Spleen (tissue), 11 donors: ENCODE data around the gene SFXN5. TPM values are rescaled to one million over a fixed set of nuclear protein-coding genes. Genes with fewer than 3 reads are reported as not detected.
A peak's percentile ranks its signal among the peaks of the same experiment; 100 is the strongest.

Experiments
- DNase-seq: peaks from one replicate; pipeline ENCODE4 v3.0.0-alpha.2; 2020
- H3K27ac ChIP-seq, 8 donors: fragments of 200-600 bp; sonication (generic) in 7 of 8; 1 replicate in 4 of 8; 2 replicates in 4 of 8; pipeline versions ENCODE4 v1.5.0 to v1.8.0; 2016 to 2021; ENCODE audit warnings: inconsistent platforms in 4 of 8, mild to moderate bottlenecking in 4 of 8, moderate library complexity in 1 of 8
- H3K27me3 ChIP-seq, 7 donors: fragments of 200-600 bp; sonication (generic) in 6 of 7; replicated peaks in 1 of 7; 1 replicate in 4 of 7; 2 replicates in 3 of 7; pipeline versions ENCODE4 v1.5.0 to v1.8.0; 2016 to 2021; ENCODE audit warnings: inconsistent platforms in 3 of 7, mild to moderate bottlenecking in 1 of 7
- H3K36me3 ChIP-seq, 6 donors: fragments of 200-600 bp; sonication (generic) in 5 of 6; 1 replicate in 4 of 6; 2 replicates in 2 of 6; pipeline versions ENCODE4 v1.5.0 to v1.8.0; 2016 to 2021; ENCODE audit warnings: inconsistent platforms in 2 of 6
- H3K4me1 ChIP-seq, 6 donors: fragments of 200-600 bp; sonication (generic) in 5 of 6; 1 replicate in 3 of 6; 2 replicates in 3 of 6; pipeline versions ENCODE4 v1.5.0 to v1.8.0; 2016 to 2021; ENCODE audit warnings: inconsistent platforms in 3 of 6
- H3K4me3 ChIP-seq, 8 donors: fragments of 200-600 bp; sonication (generic) in 7 of 8; 1 replicate in 4 of 8; 2 replicates in 4 of 8; pipeline versions ENCODE4 v1.5.0 to v1.8.0; 2016 to 2021; ENCODE audit warnings: inconsistent platforms in 4 of 8, mild to moderate bottlenecking in 4 of 8, moderate library complexity in 2 of 8
- H3K9me3 ChIP-seq, 8 donors: fragments of 200-600 bp; sonication (generic) in 7 of 8; 1 replicate in 4 of 8; 2 replicates in 4 of 8; pipeline versions ENCODE4 v1.5.0 to v1.8.0; 2016 to 2021; ENCODE audit warnings: inconsistent platforms in 4 of 8
- POLR2A ChIP-seq, 3 donors: fragments of 450-650 bp; IDR thresholded peaks; one replicate each; pipeline ENCODE4 v1.5.1; 2017; ENCODE audit warnings: antibody characterized with exemption in 3 of 3, mild to moderate bottlenecking in 1 of 3
- POLR2AphosphoS5 ChIP-seq, 3 donors: sonication (generic); formaldehyde crosslinking; IDR thresholded peaks; one replicate each; pipeline ENCODE4 v1.5.1; 2017; ENCODE audit warnings: antibody characterized with exemption in 3 of 3
- WGBS, 5 donors: extraction: QIAGEN DNeasy Blood & Tissue Kit in 3 of 5; methylation state at CpG; one replicate each; pipeline versions ENCODE4 v1.1.5 to v1.1.7; 2013 to 2018; 5-methylcytosine and 5-hydroxymethylcytosine counted together
- intact Hi-C: fragments of 100-400 bp; cut with DNase I; formaldehyde crosslinking; loops from one replicate; pipeline ENCODE4 v1.15.0; 2023; ENCODE audit warnings: low total_unique reads
- polyA plus RNA-seq, 3 donors: library from polyadenylated mRNA; stranded (reverse); fragments of 200-250 nt; gene quantifications; one replicate each; pipeline ENCODE4 v1.2.1, GENCODE V29; 2013
- total RNA-seq, 7 donors: library from RNA; depleted of rRNA in 3 of 7; stranded (reverse); fragments of >200 nt in 3 of 7; fragmentation: NEBNext Ultra II Directional in 4 of 7; extraction: Animal tissue kit (Norgen Biotek cat#: 25700) in 4 of 7; gene quantifications; one replicate each; pipeline versions ENCODE4 v1.1.0 to v1.2.1, GENCODE V29; 2016 to 2021
- TF ChIP-seq, protein P1 (sequence below), 11 experiments: fragments of 200-600 bp in 7 of 11; fragments of 450-650 bp in 4 of 11; sonication (generic) in 4 of 11; IDR thresholded peaks in 8 of 11; conservative IDR thresholded peaks in 3 of 11; 1 replicate in 7 of 11; 2 replicates in 4 of 11; pipeline versions ENCODE4 v1.4.0 to v1.8.0; 2016 to 2021; ENCODE audit warnings: antibody characterized with exemption in 11 of 11, inconsistent platforms in 4 of 11, mild to moderate bottlenecking in 1 of 11
- donor health status: healthy with polysubstance abuse.
- donor health status: DM: no; HTN: no; CAD: no; lungs with moderate emphysema.
- donor health status: DM: no; HTN: no; CAD: no.
- donor health status: Bipolar disorder and iron deficiency.
- donor health status: healthy.
- donor health status: DM: no; HTN: no; CAD: no.
- donor health status: DM: yes; HTN: yes; CAD: no.

SFXN5 gene
- total and polyA plus RNA-seq, 10 donors = 2.6 to 41.4 (median 22.9) TPM

DNA sequence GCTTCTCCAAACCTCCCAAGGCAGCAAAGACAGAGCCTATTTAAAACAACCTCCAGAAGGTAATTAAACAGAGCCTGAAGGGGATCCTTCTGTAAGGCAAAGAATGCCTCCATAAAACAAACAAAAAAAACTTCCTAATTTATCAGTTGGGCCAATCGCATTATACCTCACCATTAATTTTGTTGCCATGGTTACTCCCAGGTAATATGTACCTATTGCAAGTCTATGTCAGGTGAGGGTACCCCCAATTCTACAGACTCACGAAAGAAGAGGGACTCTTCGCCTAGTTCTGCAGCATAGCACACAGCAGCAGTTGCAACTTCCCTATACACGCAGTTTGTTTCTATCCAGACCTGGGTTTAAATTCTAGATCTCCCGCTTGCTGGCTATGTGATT is 38.8 kb downstream of the SFXN5 start:
- H3K4me3 ChIP-seq = no peak overlapping the region
- peak overlapping the region in 5 of 8 donors; percentile 64 to 85 (median 82) for H3K27ac ChIP-seq
- H3K36me3 ChIP-seq = peaks cover 0 to 40% (median 0%) of the 10 kb centered on the region in 6 donors
- no peak for TF ChIP-seq POLR2AphosphoS5 (IDR thresholded peaks at IDR 0.05)
- 74 to 88% (median 82%) methylated on average over 5 of the region's 5 CpGs for WGBS, 5 donors
- H3K27me3 ChIP-seq = no peaks in the 10 kb centered on the region
- intact Hi-C loops = no loop called here
- DNase-seq = no peak
- H3K4me1 ChIP-seq = peaks cover 0 to 61% (median 0%) of the 10 kb centered on the region in 6 donors
- no peaks in the 10 kb centered on the region for H3K9me3 ChIP-seq

DNA sequence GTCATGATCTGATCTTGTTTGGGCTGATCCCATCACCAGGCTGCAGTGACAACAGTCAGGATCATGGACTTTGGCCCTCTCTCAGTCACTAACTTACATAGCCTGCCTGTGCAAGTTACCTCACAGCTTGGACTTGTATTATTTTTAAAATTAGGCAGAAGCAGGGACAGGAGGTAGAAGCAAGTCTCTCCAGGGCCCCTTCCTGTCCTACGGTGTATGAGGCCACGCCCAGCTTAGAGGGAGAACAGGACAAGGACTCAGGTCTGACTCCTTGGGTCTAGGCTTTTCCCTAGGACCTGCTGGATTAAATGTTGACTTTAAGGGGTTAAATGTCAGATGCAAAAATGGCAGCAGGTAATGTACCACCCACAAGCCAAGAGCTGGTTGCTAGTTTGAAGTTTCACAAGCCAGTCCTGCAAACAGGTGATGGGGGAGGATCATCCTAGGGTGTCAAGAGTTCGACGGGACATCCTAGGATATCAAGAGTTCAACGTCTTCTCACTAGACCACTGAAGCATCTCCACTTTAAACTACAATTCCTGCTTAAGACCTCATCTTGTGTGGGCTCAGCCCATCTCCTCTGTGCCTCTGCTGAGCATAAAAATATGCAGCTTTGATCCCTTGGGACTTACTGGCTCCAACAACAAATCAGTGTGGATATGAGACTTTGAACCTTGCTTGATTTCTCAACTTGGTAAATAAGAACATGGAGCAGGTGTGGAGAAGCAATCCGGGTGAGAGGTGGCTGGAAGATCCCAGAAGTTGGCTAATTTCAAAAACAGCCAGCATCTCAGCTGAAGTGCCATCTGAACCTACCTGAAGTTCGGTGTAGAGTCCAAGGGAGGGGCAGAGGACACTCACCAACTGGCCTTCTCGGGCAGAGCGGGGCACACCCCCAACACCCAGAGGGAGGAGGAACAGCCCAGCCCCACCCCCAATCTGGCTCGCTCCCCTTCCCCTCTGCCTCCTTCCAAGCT is 39.5 kb downstream of the SFXN5 start:
- intact Hi-C loops = no loop called here
- no peak for DNase-seq

GRCh38 chr2:73031095-73031678 is 40.3 kb downstream of the SFXN5 start:
- H3K36me3 ChIP-seq = peaks cover 0 to 33% (median 0%) of the 10 kb centered on the region in 6 donors
- no peaks in the 10 kb centered on the region for H3K9me3 ChIP-seq
- no peak overlapping the region for H3K4me3 ChIP-seq
- no peak for DNase-seq
- intact Hi-C loops = no loop called here
- TF ChIP-seq POLR2A (IDR thresholded peaks at IDR 0.05) = no peak
- TF ChIP-seq, protein P1, sequence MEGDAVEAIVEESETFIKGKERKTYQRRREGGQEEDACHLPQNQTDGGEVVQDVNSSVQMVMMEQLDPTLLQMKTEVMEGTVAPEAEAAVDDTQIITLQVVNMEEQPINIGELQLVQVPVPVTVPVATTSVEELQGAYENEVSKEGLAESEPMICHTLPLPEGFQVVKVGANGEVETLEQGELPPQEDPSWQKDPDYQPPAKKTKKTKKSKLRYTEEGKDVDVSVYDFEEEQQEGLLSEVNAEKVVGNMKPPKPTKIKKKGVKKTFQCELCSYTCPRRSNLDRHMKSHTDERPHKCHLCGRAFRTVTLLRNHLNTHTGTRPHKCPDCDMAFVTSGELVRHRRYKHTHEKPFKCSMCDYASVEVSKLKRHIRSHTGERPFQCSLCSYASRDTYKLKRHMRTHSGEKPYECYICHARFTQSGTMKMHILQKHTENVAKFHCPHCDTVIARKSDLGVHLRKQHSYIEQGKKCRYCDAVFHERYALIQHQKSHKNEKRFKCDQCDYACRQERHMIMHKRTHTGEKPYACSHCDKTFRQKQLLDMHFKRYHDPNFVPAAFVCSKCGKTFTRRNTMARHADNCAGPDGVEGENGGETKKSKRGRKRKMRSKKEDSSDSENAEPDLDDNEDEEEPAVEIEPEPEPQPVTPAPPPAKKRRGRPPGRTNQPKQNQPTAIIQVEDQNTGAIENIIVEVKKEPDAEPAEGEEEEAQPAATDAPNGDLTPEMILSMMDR (IDR thresholded peaks at IDR 0.05 in 8 of 11, conservative IDR thresholded peaks at IDR 0.05 in 3 of 11) = no peak
- TF ChIP-seq POLR2AphosphoS5 (IDR thresholded peaks at IDR 0.05) = no peak
- H3K27me3 ChIP-seq = no peaks in the 10 kb centered on the region
- WGBS, 5 donors = 90 to 96% (median 95%) methylated on average over 3 of the region's 3 CpGs
- H3K27ac ChIP-seq = no peak overlapping the region
- peaks cover 0 to 49% (median 0%) of the 10 kb centered on the region in 6 donors for H3K4me1 ChIP-seq

More for the DNA sequence above, 39.5 kb downstream of the SFXN5 start:
- Histone ChIP-seq H3K9me3 (no peaks in the 10 kb centered on the region), H3K4me3 (no peak overlapping the region), H3K36me3 (peaks cover 0 to 38% (median 0%) of the 10 kb centered on the region in 6 donors), H3K27ac (peak overlapping the region in 4 of 8 donors; percentile 64 to 85 (median 82)), H3K4me1 (peaks cover 0 to 57% (median 0%) of the 10 kb centered on the region in 6 donors), H3K27me3 (no peaks in the 10 kb centered on the region)
- TF ChIP-seq, protein P1 (IDR thresholded peaks at IDR 0.05 in 8 of 11, conservative IDR thresholded peaks at IDR 0.05 in 3 of 11) = no peak
- TF ChIP-seq POLR2A (IDR thresholded peaks at IDR 0.05) (no peak), POLR2AphosphoS5 (IDR thresholded peaks at IDR 0.05) (no peak)
- WGBS, 5 donors = 82 to 92% (median 84%) methylated on average over 10 of the region's 10 CpGs

DNA sequence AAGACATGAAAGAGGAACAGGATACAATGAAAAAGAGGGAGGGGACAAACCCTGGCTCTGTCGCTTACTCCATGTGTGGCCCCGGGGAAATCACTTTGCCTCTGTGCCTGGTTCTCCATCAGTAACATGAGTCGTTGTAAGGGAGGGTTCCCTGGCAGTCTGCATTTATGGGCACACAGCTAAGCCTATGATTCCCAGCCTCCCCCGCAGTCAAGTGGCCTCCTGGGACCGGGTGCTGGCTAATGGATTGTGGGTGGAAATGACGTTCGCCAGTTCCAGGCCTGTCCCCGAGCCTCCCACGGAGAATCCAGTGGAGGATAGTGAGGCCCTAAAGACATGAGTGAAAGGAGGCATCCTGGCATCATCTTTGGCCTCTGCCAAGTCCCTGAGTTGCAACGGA is 42.7 kb downstream of the SFXN5 start:
- 82 to 88% (median 86%) methylated on average over 10 of the region's 10 CpGs for WGBS, 5 donors
- intact Hi-C loops = no loop called here
- Histone ChIP-seq H3K27me3 (no peaks in the 10 kb centered on the region), H3K27ac (no peak overlapping the region), H3K9me3 (no peaks in the 10 kb centered on the region), H3K36me3 (peaks cover 0 to 36% (median 0%) of the 10 kb centered on the region in 6 donors), H3K4me1 (peaks cover 0 to 27% (median 0%) of the 10 kb centered on the region in 6 donors), H3K4me3 (no peak overlapping the region)
- DNase-seq = no peak
- TF ChIP-seq, protein P1 (IDR thresholded peaks at IDR 0.05 in 8 of 11, conservative IDR thresholded peaks at IDR 0.05 in 3 of 11) = no peak
- TF ChIP-seq POLR2AphosphoS5 (IDR thresholded peaks at IDR 0.05) (no peak), POLR2A (IDR thresholded peaks at IDR 0.05) (no peak)
